GM18502 (cell line): ENCODE data around the gene GLI2.

Source experiments
- ATAC-seq: cut with Tn5 transposase; IDR thresholded peaks from one replicate; pipeline ENCODE4 v1.9.1; 2021; ENCODE audit warnings: mild to moderate bottlenecking; ENCODE audit not compliant: unreplicated experiment, poor library complexity

The GLI2 gene

DNA sequence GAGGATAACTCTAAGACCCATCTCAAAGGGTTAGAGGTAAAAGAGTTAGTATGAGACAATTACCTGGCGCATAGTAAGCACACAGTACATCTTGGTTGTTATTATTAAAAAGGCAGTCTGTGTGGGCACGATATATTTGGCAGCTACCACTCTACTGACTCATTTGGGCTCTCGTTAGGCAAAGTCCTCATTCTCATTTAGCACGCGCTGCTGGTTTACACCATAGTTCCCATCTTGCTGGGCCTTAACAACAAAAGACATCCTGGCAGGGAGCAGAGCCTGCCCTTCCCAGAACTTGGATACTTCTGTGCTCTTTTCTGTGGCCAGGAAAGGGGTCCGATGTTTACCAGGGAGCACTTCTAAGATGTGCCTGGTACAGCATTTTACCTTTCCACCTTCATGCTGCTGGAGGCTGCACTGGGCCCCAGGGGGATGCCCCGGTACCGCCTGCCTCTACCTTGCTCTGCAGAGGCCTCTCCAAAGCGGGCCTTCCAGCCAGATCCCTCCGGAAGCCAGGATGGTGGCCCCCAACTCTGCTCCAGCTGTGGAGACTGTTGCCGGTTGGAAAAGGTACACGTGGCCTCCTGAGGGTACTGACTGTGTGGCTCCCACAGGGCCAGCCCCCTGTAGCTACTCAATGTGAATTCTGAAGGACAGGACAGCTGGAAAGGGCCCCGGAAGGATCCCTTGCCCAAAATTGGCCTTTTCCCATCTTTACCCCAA is 15.0 kb downstream of the GLI2 start:
- ATAC-seq, result no peak

DNA sequence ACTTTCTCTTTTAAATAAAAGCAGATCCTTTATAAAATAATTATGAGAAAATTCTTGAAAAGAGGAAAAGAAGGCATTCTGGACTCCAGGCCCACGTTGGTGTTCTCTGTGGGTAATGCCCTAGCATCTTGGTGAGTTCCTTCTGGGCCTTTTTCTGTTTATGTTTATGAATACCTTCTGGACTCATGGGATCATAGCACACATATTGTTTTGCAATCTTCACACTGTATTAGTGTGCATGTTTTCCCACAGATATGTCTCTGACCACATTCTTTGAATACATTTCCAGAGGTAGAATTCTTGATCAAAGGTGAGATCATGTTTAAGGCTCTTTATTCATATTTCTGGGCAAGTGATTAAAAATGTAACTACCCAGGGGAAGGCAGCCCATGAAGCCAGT is 15.9 kb downstream of the GLI2 start:
- no peak for ATAC-seq

DNA sequence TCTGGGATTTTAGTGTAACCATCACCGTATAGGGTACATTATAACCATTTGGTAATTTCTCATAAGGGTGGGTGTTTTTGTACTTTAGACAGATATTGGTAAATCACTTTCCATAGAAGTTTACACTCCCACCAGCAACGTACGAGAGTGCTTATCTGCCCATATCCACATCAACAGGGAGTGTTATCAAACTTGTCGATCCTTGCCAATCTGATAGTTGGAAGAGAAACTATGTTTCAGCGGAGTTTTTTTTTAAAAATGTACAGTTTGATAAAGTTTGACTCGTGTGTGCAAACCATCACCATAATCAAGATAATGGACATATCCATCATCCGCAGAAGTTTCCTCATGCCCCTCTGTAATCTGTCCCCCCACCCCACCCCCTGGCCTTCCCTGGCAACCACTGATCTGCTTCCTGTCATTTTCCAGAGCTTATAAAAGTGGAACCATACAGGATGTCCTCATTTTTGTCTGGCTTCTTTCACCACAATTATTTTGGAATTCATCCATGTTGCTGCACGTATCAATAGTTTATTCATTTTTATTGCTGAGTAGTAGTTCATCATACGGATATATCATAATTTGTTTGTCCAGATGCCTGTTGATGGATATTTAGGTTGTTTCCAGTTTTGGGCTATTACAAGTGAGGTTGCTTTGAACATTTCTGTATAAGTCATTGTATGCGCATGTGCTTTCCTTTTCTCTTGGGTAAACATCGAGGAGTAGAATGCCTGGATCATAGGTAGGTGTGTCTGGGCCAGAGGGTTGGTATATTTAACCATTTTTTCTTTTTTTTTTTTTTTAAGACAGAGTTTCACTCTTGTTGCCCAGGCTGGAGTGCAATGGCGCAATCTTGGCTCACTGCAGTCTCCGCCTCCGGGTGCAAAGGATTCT is 18.6 kb downstream of the GLI2 start:
- no peak for ATAC-seq

DNA sequence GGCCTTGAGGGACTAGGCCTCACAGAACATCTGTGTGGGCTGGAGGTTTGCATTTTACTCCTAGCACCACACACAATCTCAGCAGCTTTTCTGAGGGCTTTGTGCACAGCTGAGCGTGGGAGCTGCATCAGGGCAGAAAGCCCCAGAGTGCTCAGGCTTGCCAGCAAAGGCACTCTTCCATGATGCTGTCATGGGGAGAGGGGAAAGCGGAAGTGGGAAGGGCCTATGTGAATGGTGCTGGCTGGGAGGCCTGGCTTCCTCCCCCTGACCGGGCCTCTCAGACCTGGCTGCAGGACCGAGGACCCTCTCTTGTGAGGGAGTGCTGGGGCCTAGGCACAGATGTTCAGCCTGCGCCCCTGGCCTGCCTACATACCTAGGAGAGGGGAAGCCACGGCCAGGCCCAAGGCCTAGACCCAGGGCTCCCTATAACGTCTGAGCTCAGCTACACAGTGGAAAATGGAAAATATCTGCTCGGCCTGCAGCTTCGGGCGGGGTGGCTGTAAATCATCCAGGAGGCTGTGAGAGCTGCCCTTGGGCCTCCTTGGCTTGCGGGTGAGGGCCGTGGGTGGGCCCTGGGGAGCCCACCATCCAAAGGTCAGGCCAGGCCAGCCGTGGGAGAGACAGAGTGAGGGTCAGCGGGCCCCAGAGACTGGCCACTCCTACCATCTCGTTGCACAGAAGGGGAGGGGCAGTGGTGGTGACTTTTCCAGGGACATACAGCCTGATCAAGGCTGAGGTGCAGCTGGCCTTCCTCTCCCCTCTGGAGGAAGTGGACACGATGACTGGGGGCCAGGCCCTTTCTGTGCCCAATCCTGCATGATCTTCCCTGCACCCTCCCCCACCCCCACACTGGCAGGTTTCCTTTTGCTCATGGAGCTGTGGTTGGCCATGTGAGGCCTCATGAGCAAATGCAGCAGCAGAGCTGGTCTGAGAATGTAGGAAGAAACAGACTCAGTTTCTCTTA is 22.8 kb downstream of the GLI2 start:
- no peak for ATAC-seq

DNA sequence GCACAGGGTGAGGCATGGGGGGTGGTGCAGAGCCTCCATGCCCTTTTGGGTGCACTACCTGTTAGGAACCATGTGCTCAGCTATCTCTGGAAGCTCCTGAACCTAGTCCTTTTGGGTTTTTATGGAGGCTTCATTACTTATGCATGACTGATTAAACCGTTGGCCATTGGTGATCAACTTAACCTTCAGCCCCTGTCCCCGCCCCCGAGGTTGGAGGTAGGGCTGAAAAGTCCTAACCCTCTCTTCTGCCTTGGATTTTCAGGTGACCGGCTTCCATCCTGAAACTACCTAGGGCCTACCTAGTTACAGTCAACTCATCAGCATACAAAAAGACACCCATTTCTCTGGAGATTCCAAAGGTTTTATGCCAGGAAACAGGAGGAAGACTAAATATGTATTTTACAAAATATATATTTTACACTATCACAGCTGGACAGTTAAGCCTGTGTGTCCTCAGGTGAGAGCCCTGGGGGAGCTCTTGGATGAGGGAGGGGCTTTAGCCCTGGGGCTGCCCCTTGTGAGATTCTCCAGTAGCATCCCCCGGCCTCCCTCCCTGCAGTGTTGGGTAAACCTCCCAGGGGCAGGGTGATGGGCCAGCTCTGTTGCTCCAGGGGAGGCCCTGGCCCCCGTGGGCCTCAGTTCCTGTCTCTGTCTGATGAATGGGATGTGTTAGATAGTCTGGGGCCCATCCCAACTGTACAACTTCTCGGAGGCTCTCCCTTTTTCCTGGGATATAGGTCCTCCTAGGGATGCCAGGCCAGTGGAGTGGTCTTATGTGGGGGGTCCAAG is 24.1 kb downstream of the GLI2 start:
- no peak for ATAC-seq

DNA sequence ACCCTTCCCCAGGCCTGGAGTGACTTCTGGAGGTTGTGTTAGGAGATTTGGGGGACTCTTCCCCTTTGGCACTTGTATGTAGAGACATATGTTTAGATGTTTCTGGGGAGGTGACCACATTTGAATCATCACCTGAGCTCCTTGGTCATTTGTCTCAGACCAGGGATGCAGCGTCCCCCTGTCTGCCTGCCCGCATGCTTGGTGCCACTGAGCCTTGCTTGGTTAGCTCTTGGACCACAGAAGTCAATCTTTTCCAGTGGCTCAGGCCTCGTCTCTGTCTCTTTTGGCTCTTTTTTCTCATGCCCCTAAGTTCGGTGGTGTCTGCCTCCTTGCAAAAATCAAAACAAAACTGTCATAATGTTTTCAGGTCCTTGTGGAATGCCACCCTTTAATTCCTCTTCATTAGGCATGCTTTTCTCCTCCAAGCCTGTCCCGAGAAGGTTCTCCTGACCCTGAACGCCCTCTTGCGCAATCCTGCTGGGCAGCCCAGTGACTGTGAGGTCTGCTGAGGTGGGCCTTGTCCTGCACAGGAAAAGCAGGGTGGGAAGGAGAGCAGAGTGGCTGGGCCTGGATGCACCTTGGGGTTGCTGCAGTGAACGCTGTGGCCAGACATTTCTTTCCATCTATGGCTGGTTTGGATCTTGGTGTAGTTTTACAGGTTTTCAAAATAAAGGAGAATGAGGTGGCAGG is 24.9 kb downstream of the GLI2 start:
- no peak for ATAC-seq

DNA sequence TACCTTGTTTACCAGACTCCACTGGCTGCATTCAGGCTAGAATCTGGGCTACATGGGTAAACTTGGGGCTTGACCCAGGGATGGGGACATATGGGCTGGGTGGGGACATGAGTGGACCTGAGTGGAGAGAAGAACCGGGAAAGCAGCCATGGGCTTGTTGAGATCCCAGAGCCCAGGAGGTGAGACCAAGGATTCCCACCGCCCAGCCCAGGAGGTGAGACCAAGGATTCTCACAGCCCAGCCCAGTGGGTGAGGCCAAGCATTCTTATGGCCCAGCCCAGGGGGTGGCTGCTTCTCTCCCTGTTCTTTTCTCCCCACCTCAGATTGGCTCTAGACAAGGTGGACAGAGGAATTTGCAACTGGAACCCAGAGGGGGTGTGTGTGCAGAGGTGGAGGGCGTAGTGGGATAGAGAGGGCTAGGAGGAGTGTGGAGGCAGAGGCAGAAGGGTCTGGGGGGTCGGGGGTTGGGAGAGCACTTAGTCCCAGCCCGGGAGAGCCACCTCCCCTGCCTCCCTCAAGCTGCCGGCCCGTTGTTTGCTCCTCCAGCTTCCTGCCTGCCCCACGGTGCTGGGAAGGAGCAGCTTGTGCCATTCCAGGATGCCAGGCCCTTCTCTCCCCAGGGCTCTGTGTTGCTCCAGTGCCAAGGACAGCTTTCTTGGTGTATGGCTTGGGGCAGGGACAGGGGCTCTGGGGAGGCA is 25.6 kb downstream of the GLI2 start:
- ATAC-seq, result no peak

DNA sequence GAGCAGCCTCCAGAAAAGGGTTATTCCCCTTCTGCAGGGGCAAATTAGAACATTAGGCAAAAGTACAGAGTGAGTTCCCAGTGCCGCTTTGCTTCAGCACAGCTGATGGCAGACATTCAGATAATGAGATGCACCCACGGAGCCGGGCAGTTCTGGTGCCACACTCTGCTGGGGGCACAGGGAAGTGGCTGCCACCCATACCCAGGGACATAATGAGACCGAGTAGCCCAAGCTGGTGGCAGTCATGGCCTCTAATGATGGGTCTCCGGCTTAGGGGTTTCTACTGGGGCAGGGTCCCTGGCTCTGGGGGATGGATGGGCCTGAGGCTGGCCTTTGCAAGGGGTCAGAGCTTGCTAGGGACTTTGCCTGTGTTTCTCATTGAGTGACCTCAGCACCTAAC is 26.2 kb downstream of the GLI2 start:
- no peak for ATAC-seq

DNA sequence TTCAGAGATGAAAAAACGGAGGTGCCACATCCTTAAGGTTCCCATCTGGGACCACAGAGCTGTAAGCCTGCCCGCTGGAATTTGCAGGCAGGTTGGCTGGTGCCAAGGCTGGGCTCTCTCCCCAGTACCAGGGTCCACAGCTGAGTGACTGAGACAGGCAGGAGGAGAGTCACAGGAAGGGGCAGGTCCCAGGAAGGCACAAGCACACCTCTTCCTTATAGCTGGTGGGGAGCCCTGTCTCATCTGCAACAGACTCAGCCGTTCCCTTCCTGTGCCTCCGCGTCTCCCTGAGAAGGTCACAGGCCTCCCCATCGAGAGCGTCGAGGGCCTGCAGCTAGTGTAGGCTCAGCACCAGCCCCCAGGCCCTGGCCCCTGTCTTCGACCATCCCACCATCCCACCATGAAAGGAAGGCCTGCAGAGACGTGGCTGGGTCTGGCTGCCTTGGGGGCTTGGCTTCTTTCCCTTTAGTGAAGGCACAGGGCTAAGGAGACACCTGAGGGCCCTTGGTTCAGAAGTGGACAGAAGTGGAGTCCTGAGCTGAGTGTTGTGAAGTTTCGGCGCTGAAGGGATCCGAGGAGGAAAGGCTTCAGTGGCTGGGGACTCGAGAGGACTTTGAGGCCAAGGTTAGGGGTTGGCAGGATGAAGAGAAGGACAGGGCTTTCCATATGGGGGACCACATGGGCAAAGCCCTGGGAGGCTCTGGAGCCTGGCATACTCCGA is 26.8 kb downstream of the GLI2 start:
- no peak for ATAC-seq

DNA sequence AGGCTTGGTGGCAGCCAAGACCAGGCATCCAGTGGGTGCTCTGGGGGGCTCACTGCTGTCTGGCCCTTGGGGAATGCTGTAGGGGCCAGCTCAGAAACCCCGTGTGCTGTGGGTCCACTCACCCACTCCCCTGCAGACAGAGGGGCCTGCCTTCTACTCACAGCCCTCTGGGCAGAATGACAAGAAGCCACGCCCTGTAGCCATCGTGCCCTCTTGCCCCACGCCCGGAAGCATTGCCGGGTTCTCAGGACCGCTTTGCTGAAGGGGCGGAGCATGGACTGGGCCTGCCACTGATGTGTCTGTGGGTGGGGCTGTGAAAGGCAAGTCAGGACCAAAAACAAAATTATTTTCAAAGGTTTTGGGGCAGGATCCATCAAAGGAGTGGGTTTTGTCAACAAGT is 27.8 kb downstream of the GLI2 start:
- ATAC-seq, result no peak

DNA sequence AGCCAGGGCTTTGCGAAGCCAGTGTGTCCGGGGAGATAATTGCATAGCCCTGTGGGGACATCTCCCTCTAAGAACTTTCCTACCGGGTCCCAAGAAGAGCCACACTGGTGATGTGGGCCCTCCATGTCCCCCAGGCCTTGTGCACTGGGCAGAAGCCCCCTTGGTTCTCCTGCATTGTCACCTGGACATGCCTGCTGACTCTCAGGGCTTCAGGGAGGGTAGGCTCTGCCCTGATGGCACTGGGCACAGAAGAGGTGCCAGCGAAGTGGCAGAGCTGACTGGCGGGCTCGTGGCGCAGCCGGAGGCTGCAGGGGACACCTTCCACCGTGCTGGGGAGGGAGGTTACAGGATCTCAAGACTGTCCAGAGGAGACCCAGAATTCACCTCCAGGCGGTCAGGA is 28.3 kb downstream of the GLI2 start:
- ATAC-seq, result no peak

DNA sequence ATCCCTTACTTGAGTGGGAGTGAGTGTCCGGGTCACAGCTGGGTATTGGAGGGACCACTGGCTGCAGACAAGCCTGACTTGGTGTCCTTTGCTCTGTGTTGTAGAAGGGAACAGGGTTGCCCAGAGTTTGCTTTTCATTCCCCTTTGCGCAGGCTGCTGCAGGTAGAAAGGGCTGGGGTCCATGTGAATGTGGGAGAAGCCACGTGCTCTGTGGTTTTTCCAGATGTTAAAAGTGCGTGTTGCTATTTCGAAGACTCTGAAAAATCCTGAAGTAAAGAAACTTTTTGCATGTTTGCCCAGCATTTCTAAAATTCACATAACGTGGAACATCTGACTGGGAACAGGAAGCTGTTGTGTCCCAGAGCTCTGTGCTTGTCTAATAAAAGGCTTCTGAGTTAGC is 28.8 kb downstream of the GLI2 start:
- no peak for ATAC-seq

DNA sequence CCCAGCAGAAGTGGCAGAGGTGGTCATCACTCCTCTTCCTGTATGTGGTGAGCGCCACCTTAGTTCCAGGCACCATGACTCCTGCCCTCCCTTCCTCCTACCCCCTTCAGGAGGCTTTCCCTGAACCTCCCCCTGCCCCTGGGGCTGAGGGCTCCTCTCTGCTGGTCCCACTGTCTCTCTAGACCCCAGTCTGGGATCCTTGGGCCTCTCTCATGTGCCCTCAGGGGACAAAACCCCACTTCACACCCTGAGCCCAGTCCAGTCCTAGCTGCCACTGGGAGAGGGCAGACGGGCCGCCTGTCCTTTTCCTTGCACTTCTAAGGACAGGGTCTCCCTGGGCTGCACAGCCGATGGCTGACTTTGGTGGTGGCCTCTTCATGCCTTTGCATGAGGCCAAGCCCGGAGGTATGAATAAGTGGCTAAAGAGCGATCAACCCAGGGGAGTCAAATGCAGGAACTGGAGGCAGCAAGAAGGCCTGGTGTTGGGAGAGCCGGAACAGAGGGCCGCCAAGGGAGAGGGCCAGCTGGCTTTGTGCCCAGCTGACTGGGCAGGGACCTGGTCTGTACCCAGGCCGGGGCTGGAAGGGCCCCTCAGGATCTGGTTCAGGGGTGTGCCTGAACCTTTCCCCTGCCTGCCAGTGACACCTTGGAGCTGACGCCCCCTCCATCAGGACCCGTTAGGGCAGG is 29.5 kb downstream of the GLI2 start:
- ATAC-seq, result no peak

DNA sequence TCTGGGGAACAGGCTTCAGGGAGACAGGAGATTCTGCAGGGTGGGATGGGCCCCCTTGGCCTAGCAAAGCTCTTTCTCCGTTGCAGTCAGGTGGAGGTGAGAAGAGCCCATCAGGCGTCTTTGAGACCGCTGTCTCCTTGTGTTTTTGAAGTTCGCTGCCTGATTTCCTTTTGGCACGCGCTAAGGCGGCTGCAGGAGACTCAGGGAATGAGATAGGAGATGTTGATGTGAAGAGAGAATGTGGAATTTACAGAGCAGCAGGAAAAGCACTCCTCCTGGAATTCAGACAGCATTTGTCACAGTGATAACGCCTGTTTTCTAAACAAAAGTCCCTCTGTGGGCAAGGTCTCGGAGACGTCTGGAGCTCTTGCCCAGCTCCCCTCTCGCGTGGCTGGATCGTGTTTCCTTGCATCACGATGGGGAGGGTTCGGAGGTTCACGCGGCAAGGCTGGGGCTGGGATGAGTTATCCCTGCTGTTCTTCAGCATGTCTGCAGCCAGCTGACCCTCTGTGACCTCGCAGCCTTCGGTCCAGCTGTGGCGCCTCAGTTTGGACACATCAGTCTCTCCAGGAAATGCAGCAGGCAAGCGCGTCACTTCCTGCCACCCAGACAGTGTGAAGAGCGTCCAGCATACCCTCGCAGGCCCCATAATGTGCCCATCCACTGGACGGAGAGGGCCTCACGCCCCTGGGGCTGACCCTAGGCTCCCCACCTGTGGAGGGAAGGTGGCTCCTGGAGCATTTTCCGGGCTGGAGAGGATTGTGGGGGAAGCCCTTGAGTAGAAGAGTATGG is 30.2 kb downstream of the GLI2 start:
- no peak for ATAC-seq

DNA sequence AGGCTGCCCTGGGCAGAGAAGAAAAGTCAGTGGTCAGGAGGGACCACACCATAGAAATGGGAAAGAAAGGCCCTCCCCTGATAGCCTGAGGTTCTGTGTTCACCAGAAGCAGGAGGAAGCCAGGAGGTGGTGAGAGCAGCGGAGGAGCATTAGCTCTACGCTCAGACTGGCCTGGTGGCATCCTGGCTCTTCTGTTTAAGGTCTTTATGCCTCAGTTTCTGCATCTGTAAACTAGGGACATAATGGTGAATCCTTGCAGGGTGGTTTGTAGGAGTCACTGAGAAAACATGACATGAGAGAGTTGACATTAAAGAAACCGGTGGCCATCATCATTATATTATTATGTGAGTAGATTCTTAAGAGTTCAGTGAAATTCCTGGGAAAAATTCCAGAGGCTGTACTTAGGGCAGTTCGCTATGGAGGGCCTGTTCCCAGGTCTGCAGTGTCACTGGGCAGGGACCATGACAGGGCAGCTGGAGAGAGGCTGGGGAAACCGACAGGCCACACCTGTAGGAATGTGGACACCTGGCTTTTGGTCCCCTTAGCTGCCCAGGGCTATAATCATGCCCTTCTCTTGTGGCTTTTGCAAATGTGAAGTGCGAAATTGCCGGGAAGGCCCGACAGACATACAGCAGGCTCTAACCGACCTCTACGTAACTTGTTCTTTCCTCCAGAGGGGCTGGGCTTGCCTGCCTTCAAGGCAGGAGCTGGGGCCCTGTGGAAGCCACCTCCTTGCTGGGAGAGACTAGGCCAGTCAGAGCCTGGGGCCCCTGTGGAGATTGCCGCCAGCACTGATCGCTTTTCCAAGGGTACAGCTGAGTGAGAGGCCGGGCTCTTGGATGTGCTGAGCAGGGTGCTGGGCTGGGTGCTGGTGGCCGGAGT is 31.0 kb downstream of the GLI2 start:
- no peak for ATAC-seq

DNA sequence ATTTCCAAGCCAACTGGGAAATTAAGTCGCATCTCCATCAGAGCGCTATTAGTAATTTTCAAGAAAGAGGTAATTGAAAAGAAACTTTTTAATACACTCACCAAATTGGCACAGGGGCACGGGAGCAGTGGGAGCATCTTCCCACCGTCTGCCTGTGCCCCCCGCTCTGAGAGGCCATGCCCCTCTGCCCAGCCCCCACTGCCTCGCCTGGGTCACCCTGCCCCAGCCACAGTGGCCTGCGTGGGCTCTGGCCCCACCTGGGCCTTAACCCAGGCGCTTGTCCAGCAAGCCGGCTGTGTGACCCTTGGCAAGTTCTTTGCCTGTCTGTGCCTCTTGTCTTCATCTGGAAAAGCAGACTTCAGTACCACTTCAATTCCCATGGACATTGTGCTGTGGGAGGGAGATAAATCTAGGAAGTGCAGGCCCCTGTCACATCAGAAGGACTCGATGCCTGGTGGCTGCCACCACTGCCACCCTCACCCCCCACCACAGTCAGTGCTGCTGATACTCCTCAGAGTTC is 31.9 kb downstream of the GLI2 start:
- ATAC-seq, result no peak
